ENCODE measurements around the gene DPAGT1.

The DPAGT1 gene

DNA sequence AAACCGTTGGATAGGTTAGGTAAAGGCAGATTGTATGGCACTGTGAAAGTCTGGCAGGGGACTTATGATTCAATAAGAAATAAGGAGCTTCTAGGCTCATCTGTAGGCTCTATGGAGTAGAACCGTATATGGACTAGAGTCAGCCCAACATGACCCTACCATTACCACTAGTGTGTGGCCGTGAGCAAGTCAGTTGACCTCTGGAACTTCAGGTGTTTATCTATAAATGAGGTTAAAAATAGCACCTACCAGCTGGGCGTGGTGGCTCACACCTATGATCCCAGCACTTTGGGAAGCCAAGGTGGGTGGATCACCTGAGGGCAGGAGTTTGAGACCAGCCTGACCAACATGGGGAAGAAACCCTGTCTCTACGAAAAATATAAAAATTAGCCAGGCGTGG, 24.2 kb upstream of the DPAGT1 start:
- peaks cover 36% of the 10 kb centered on the region for H3K36me3 Mint-ChIP-seq (ENCODE audit: low read depth)
- H3K4me1 Mint-ChIP-seq, result peaks cover 11% of the 10 kb centered on the region
- no peaks in the 10 kb centered on the region for H3K9me3 Mint-ChIP-seq
- H3K27me3 Mint-ChIP-seq (ENCODE audit: low read depth), result no peaks in the 10 kb centered on the region
- H3K4me3 Mint-ChIP-seq, result no peak overlapping the region
- no peak overlapping the region for H3K27ac Mint-ChIP-seq
- TF ChIP-seq, protein P1, sequence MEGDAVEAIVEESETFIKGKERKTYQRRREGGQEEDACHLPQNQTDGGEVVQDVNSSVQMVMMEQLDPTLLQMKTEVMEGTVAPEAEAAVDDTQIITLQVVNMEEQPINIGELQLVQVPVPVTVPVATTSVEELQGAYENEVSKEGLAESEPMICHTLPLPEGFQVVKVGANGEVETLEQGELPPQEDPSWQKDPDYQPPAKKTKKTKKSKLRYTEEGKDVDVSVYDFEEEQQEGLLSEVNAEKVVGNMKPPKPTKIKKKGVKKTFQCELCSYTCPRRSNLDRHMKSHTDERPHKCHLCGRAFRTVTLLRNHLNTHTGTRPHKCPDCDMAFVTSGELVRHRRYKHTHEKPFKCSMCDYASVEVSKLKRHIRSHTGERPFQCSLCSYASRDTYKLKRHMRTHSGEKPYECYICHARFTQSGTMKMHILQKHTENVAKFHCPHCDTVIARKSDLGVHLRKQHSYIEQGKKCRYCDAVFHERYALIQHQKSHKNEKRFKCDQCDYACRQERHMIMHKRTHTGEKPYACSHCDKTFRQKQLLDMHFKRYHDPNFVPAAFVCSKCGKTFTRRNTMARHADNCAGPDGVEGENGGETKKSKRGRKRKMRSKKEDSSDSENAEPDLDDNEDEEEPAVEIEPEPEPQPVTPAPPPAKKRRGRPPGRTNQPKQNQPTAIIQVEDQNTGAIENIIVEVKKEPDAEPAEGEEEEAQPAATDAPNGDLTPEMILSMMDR (IDR thresholded peaks at IDR 0.05; ENCODE audit: unreplicated experiment in 3 of 3), result no peak

DNA sequence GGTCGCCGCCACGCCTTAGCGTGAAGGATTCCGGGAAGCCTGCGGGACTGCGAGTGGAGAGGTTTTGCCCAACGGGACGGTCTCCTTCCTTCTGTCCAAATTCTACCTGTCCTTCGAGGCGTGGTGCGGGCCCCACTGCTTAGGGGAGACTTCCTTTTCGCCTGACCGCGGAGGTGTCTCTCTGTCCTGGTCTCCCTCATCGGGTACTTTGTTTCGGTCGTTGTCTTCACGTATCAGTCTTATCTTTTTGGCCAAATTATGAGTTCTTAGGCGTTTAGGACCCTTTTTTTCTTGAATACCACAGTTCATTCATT, 20.1 kb upstream of the DPAGT1 start:
- H3K36me3 Mint-ChIP-seq (ENCODE audit: low read depth), result peaks cover 14% of the 10 kb centered on the region
- peak overlapping the region; percentile 94 to 98 (median 97) for H3K27ac Mint-ChIP-seq
- no peaks in the 10 kb centered on the region for H3K27me3 Mint-ChIP-seq (ENCODE audit: low read depth)

DNA sequence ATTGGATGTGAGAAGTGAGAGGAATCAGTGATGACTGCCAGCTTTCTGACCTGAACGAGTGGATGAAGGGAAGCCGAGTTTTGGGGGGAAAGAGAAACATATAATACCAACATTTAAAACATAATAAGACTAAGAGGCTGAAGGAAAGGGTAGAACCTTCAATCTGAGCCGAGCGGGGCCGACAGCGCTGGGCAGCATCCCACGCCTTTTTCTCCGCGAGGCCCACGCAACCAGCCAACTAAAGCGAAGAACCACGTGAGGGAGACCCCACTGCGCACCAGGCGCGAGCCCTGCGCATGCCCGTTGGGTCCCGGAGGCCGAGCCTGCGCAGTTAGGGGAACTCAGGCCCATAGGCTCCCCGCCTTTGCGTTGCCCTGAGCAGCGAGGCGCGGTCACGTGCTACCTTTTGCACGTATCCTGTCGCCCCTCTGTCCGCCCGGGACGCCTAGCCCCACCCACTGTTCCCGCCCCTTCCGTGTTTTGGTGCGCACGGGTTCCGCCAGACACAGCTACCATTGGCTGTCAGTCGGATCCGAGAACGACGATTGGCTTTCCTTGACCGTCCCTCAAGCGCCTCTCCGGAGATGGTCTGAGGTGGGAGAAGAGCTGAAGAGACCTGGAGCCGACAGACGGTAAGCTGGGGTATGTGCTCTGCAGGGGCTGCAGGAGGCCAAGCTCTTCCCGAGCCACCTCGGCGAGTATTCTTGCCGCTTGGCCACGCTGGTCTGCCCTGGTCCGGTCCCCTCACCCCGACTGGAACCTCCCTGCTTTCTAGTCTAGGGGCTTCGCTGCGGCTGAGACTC, 19.6 kb upstream of the DPAGT1 start, which contains the start of gene HINFP:
HINFP (plus strand) TSS at position 573 of the 803 bp plus-strand sequence. CDS start 5,365 bp downstream, outside the sequence.
- H3K36me3 Mint-ChIP-seq (ENCODE audit: low read depth), result peaks cover 13% of the 10 kb centered on the region
- no peaks in the 10 kb centered on the region for H3K9me3 Mint-ChIP-seq
- TF ChIP-seq, protein P1 (IDR thresholded peaks at IDR 0.05; ENCODE audit: unreplicated experiment in 3 of 3), result no peak
- no peaks in the 10 kb centered on the region for H3K27me3 Mint-ChIP-seq (ENCODE audit: low read depth)
- H3K4me1 Mint-ChIP-seq, result peaks cover 19% of the 10 kb centered on the region
- H3K27ac Mint-ChIP-seq, result peak within 1 kb of the TSS; percentile 94 to 98 (median 97)
- H3K4me3 Mint-ChIP-seq, result peak within 1 kb of the TSS; percentile 90 to 96 (median 94)

More for the DNA sequence above, 20.1 kb upstream of the DPAGT1 start:
- H3K4me3 Mint-ChIP-seq, result peak overlapping the region; percentile 90 to 96 (median 94)
- peaks cover 19% of the 10 kb centered on the region for H3K4me1 Mint-ChIP-seq
- H3K9me3 Mint-ChIP-seq, result no peaks in the 10 kb centered on the region
- TF ChIP-seq, protein P1 (IDR thresholded peaks at IDR 0.05; ENCODE audit: unreplicated experiment in 3 of 3), result no peak

DNA sequence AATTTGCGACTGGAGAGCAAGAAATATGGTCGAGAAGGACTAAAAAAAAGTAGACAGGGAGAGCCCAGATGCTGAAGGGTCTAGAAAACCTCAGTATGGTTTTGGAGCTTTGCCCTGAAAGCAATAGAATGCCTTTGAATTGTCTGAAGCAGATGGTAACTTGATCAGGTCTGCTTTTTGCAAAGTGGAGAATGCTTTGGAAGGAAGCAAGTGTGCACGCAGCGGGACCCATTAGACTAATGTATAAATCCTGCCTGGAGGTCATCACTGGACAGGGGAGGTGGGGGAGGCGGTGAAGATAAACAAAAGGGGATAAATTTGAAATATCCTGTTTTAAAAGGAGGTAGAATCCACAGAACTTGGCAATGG, 19.0 kb upstream of the DPAGT1 start:
- Mint-ChIP-seq H3K4me3 (peak overlapping the region; percentile 90 to 96 (median 94)), H3K36me3 (ENCODE audit: low read depth) (peaks cover 16% of the 10 kb centered on the region), H3K27ac (peak overlapping the region; percentile 94 to 98 (median 97)), H3K4me1 (peaks cover 19% of the 10 kb centered on the region), H3K9me3 (no peaks in the 10 kb centered on the region), H3K27me3 (ENCODE audit: low read depth) (no peaks in the 10 kb centered on the region)
- TF ChIP-seq, protein P1 (IDR thresholded peaks at IDR 0.05; ENCODE audit: unreplicated experiment in 3 of 3), result no peak

DNA sequence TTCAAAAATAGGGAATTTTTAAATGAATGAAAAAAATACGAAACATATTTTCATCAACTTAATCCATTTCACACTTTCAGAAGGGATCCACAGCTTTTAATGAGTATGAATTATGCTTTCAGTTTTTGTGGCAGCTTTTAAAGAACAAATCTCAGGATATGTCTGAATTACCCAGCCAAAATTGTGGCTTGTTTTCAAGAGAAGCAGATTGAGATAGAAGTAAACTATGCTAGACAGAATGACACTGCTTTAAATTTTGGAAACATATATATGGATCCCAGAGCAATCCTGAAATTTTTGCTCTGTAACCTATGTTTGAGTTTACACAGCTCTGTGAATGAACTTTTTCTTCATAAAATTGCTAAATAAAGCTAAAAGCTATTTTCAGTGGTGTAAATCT, 17.3 kb upstream of the DPAGT1 start:
- peaks cover 19% of the 10 kb centered on the region for H3K4me1 Mint-ChIP-seq
- H3K9me3 Mint-ChIP-seq, result no peaks in the 10 kb centered on the region
- H3K27ac Mint-ChIP-seq, result no peak overlapping the region
- TF ChIP-seq, protein P1 (IDR thresholded peaks at IDR 0.05; ENCODE audit: unreplicated experiment in 3 of 3), result no peak
- no peaks in the 10 kb centered on the region for H3K27me3 Mint-ChIP-seq (ENCODE audit: low read depth)
- H3K36me3 Mint-ChIP-seq (ENCODE audit: low read depth), result peaks cover 18% of the 10 kb centered on the region
- H3K4me3 Mint-ChIP-seq, result no peak overlapping the region

DNA sequence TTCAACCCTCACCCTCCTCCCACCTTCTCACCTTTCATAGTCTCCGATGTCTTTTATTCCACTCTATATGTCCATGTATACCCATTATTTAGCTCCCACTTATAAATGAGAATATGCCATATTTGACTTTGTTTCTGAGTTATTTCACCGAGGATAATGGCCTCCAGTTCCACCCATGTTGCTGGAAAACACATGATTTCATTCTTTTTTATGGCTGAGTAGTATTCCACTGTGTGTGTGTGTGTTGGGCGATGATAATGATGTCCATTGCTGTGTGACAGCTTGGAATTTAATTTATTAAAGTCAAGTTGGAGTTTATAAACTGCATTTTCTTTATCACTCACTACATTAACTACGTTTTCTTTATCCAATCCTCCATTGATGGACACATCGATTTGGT, 16.6 kb upstream of the DPAGT1 start:
- TF ChIP-seq, protein P1 (IDR thresholded peaks at IDR 0.05; ENCODE audit: unreplicated experiment in 3 of 3), result no peak
- peaks cover 16% of the 10 kb centered on the region for H3K36me3 Mint-ChIP-seq (ENCODE audit: low read depth)
- H3K4me1 Mint-ChIP-seq, result peaks cover 19% of the 10 kb centered on the region
- H3K27ac Mint-ChIP-seq, result no peak overlapping the region
- H3K4me3 Mint-ChIP-seq, result no peak overlapping the region
- no peaks in the 10 kb centered on the region for H3K27me3 Mint-ChIP-seq (ENCODE audit: low read depth)
- H3K9me3 Mint-ChIP-seq, result no peaks in the 10 kb centered on the region

Measured in nephron (organoid).